Kidney tubule cell (primary cell): ENCODE measurements around the gene PIR.

Experiments used
- DNase-seq: peaks from one replicate; pipeline ENCODE4 v3.0.0-alpha.2; 2018; ENCODE audit warnings: low spot score

The PIR gene

GRCh38 chrX:15344106-15344505, 149.0 kb downstream of the PIR start:
- no peak for DNase-seq

GRCh38 chrX:15343075-15343476, 150.1 kb downstream of the PIR start:
- DNase-seq, result peak; percentile 1

- no peak for DNase-seq
These were observed 152.3 kb downstream of the PIR start for GRCh38 chrX:15340867-15341266.

- peak; percentile 72 for DNase-seq
These were observed 157.1 kb downstream of the PIR start for GRCh38 chrX:15336023-15336413.

- peak; percentile 97 for DNase-seq
These were observed 157.8 kb downstream of the PIR start, which contains the start of gene PIGA for GRCh38 chrX:15335135-15336022. PIGA (minus strand) TSS chrX:15335523; CDS start chrX:15331930, 3,593 bp downstream.
